ENCODE results near the gene LRP6. TPM values are rescaled to one million over a fixed set of nuclear protein-coding genes. Genes with fewer than 3 reads are reported as not detected.
"Not testable (repeated sequence)": the region's sequence is repeated elsewhere in the genome, so short reads cannot be mapped to it uniquely, and the experiment has no call there.

The LRP6 gene
- total RNA-seq, 1 donor from 2014 or later = 40.9 TPM

DNA sequence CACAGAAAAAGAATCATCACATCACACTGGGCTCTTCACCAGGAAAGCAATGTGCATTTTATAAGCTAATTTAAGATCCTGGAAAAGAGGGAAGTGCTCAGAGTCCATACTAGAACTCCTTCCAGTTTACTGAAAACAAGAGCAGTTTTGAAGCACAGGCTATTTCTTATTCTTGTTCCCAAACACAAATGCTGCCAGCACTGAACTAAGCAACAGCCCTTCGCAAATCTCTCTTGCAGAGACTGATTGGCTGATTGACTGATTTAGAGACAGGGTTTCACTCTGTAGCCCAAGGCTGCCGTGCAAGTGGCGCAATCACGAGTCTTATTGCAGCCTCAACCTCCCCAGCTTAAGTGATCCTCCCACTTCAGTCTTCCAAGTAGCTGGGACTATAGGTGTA lies 151.3 kb downstream of the LRP6 start:
- H3K27me3 Mint-ChIP-seq (ENCODE audit: low read depth, unreplicated experiment) = no peaks in the 10 kb centered on the region
- Histone ChIP-seq H3K27me3 (ENCODE audit: insufficient read depth, low read length) (no peaks in the 10 kb centered on the region), H3K4me3 (ENCODE audit: insufficient read depth, low read depth, low read length) (no peak overlapping the region), H3K4me1 (ENCODE audit: insufficient read depth, low read length) (no peaks in the 10 kb centered on the region), H2AFZ (ENCODE audit: low read depth, low read length) (no peak overlapping the region), H3K9ac (ENCODE audit: low read length) (no peak overlapping the region), H3K27ac (ENCODE audit: low read depth, low read length) (no peak overlapping the region), H3K4me2 (ENCODE audit: low read length) (no peak overlapping the region), H3K9me3 (ENCODE audit: insufficient read depth, low read depth, low read length) (no peaks in the 10 kb centered on the region), H3K79me2 (ENCODE audit: insufficient read depth, low read length) (no peaks in the 10 kb centered on the region), H4K20me1 (ENCODE audit: insufficient read depth, low read length) (peaks cover 3% of the 10 kb centered on the region), H3K36me3 (ENCODE audit: insufficient read depth, low read length) (no peaks in the 10 kb centered on the region)
- TF ChIP-seq EZH2 (IDR thresholded peaks at IDR 0.05; ENCODE audit: insufficient read depth, low read length) (no peak), CTCF (IDR thresholded peaks at IDR 0.05; ENCODE audit: insufficient read depth, low read depth, low read length) (no peak)
- DNase-seq (ENCODE audit: low read depth) = no peak
- H3K36me3 Mint-ChIP-seq (ENCODE audit: low read depth, unreplicated experiment) = peaks cover 24% of the 10 kb centered on the region
- H3K27ac Mint-ChIP-seq (ENCODE audit: unreplicated experiment) = no peak overlapping the region
- FAIRE-seq = no peak
- no peaks in the 10 kb centered on the region for H3K4me1 Mint-ChIP-seq (ENCODE audit: low read depth, unreplicated experiment)
- H3K9me3 Mint-ChIP-seq (ENCODE audit: unreplicated experiment) = peaks cover 3% of the 10 kb centered on the region
- H3K4me3 Mint-ChIP-seq (ENCODE audit: unreplicated experiment) = no peak overlapping the region

DNA sequence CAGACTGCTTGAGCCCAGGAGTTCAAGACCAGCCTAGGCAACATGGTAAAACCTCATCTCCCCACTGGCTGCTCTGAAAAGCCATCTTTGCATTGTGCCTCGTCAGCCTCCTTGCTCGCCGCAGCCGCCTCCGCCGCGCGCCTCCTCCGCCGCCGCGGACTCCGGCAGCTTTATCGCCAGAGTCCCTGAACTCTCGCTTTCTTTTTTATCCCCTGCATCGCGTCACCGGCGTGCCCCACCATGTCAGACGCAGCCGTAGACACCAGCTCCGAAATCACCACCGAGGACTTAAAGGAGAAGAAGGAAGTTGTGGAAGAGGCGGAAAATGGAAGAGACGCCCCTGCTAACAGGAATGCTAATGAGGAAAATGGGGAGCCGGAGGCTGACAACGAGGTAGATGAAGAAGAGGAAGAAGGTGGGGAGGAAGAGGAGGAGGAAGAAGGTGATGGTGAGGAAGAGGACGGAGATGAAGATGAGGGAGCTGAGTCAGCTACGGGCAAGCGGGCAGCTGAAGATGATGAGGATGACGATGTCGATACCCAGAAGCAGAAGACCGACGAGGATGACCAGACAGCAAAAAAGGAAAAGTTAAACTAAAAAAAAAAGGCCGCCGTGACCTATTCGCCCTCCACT lies 155.8 kb downstream of the LRP6 start:
- H3K4me1 Mint-ChIP-seq (ENCODE audit: low read depth, unreplicated experiment); H3K36me3 ChIP-seq (ENCODE audit: insufficient read depth, low read length); H3K9me3 ChIP-seq (ENCODE audit: insufficient read depth, low read depth, low read length); H3K27ac Mint-ChIP-seq (ENCODE audit: unreplicated experiment); H4K20me1 ChIP-seq (ENCODE audit: insufficient read depth, low read length); H3K4me3 ChIP-seq (ENCODE audit: insufficient read depth, low read depth, low read length); DNase-seq (ENCODE audit: low read depth); H2AFZ ChIP-seq (ENCODE audit: low read depth, low read length); H3K4me1 ChIP-seq (ENCODE audit: insufficient read depth, low read length); H3K27me3 ChIP-seq (ENCODE audit: insufficient read depth, low read length); H3K27ac ChIP-seq (ENCODE audit: low read depth, low read length); H3K79me2 ChIP-seq (ENCODE audit: insufficient read depth, low read length); H3K9ac ChIP-seq (ENCODE audit: low read length); H3K27me3 Mint-ChIP-seq (ENCODE audit: low read depth, unreplicated experiment); FAIRE-seq; H3K4me2 ChIP-seq (ENCODE audit: low read length); H3K4me3 Mint-ChIP-seq (ENCODE audit: unreplicated experiment): not testable (repeated sequence)
- Mint-ChIP-seq H3K9me3 (ENCODE audit: unreplicated experiment) (peaks cover 11% of the 10 kb centered on the region), H3K36me3 (ENCODE audit: low read depth, unreplicated experiment) (peaks cover 33% of the 10 kb centered on the region)

- no peaks in the 10 kb centered on the region for H3K27me3 Mint-ChIP-seq (ENCODE audit: low read depth, unreplicated experiment)
- FAIRE-seq = no peak
Measured at GRCh38 chr12:12108441-12109058, 158.3 kb downstream of the LRP6 start.

More at GRCh38 chr12:12108441-12109058, 158.3 kb downstream of the LRP6 start:
- H3K4me1 ChIP-seq (ENCODE audit: insufficient read depth, low read length) = no peaks in the 10 kb centered on the region
- no peak for DNase-seq (ENCODE audit: low read depth)
- peaks cover 4% of the 10 kb centered on the region for H3K9me3 ChIP-seq (ENCODE audit: insufficient read depth, low read depth, low read length)
- Mint-ChIP-seq H3K36me3 (ENCODE audit: low read depth, unreplicated experiment) (peaks cover 42% of the 10 kb centered on the region), H3K4me3 (ENCODE audit: unreplicated experiment) (no peak overlapping the region), H3K4me1 (ENCODE audit: low read depth, unreplicated experiment) (no peaks in the 10 kb centered on the region), H3K9me3 (ENCODE audit: unreplicated experiment) (peaks cover 11% of the 10 kb centered on the region), H3K27ac (ENCODE audit: unreplicated experiment) (no peak overlapping the region)
- H3K4me3 ChIP-seq (ENCODE audit: insufficient read depth, low read depth, low read length) = no peak overlapping the region
- H4K20me1 ChIP-seq (ENCODE audit: insufficient read depth, low read length) = no peaks in the 10 kb centered on the region
- H3K4me2 ChIP-seq (ENCODE audit: low read length) = no peak overlapping the region
- TF ChIP-seq EZH2 (IDR thresholded peaks at IDR 0.05; ENCODE audit: insufficient read depth, low read length) (no peak), CTCF (IDR thresholded peaks at IDR 0.05; ENCODE audit: insufficient read depth, low read depth, low read length) (no peak)
- no peak overlapping the region for H3K27ac ChIP-seq (ENCODE audit: low read depth, low read length)
- H3K9ac ChIP-seq (ENCODE audit: low read length) = no peak overlapping the region
- no peaks in the 10 kb centered on the region for H3K27me3 ChIP-seq (ENCODE audit: insufficient read depth, low read length)
- no peaks in the 10 kb centered on the region for H3K36me3 ChIP-seq (ENCODE audit: insufficient read depth, low read length)
- H2AFZ ChIP-seq (ENCODE audit: low read depth, low read length) = no peak overlapping the region
- no peaks in the 10 kb centered on the region for H3K79me2 ChIP-seq (ENCODE audit: insufficient read depth, low read length)

Measured in astrocyte (in vitro differentiated cells and primary cell).